Adipose tissue (tissue), 3 donors: Measurements from ENCODE around the gene KRTAP2-3. TPM values are rescaled to one million over a fixed set of nuclear protein-coding genes. Genes with fewer than 3 reads are reported as not detected.
"Not testable (repeated sequence)": the region's sequence is repeated elsewhere in the genome, so short reads cannot be mapped to it uniquely, and the experiment has no call there.

Experiments used
- H3K27ac ChIP-seq: one replicate; pipeline ENCODE4 v1.5.1; 2013; ENCODE audit warnings: low read depth, low read length
- WGBS, 3 donors: extraction: QIAGEN DNeasy Blood & Tissue Kit; methylation state at CpG; one replicate each; pipeline ENCODE4 v1.1.7; 2013; 5-methylcytosine and 5-hydroxymethylcytosine counted together
- polyA plus RNA-seq, 3 donors: library from polyadenylated mRNA; stranded (reverse); fragments of 200-250 nt; gene quantifications; one replicate each; pipeline ENCODE4 v1.2.3, GENCODE V29; 2013
- donor health status: healthy with polysubstance abuse.
- donor health status: Bipolar disorder and iron deficiency.
- donor health status: healthy.

KRTAP2-3 gene
- not detected for polyA plus RNA-seq

- no peak within 1 kb of the TSS for H3K27ac ChIP-seq
- WGBS, 3 donors: 54 to 72% (median 63%) methylated on average over 6 of the region's 6 CpGs
Measured at GRCh38 chr17:41060052-41060604, at the start of gene KRTAP2-3. TSS of gene KRTAP2-3 (minus strand) at chr17:41060114. CDS start at chr17:41060050, 64 bp downstream.

- 0 to 50% (median 28%) methylated on average over 1 of the region's 1 CpG for WGBS, 3 donors
- H3K27ac ChIP-seq: not testable (repeated sequence)
Measured at GRCh38 chr17:41108728-41109386, 48.9 kb upstream of the KRTAP2-3 start.

- 52 to 73% (median 70%) methylated on average over 1 of the region's 1 CpG for WGBS, 3 donors
Measured at GRCh38 chr17:41107941-41108450, 48.1 kb upstream of the KRTAP2-3 start.

GRCh38 chr17:41105347-41105746, 45.4 kb upstream of the KRTAP2-3 start, which contains the start of gene KRTAP4-9:
TSS of gene KRTAP4-9 (plus strand) at chr17:41105389. CDS start at chr17:41105389, 0 bp downstream.
- 62 to 86% (median 72%) methylated on average over 7 to 10 of the region's 10 CpGs for WGBS, 3 donors
- not testable (repeated sequence) for H3K27ac ChIP-seq

More at GRCh38 chr17:41107941-41108450, 48.1 kb upstream of the KRTAP2-3 start:
- H3K27ac ChIP-seq: no peak overlapping the region

GRCh38 chr17:41104386-41105038, 44.6 kb upstream of the KRTAP2-3 start:
- 55 to 76% (median 58%) methylated on average over 2 of the region's 2 CpGs for WGBS, 3 donors
- H3K27ac ChIP-seq: not testable (repeated sequence)

- 85 to 95% (median 87%) methylated on average over 1 of the region's 1 CpG for WGBS, 3 donors
- no peak overlapping the region for H3K27ac ChIP-seq
Measured at GRCh38 chr17:41103896-41104295, 44.0 kb upstream of the KRTAP2-3 start.

GRCh38 chr17:41101586-41102259, 41.8 kb upstream of the KRTAP2-3 start, which contains the start of gene KRTAP4-16:
TSS of gene KRTAP4-16 (minus strand) at chr17:41102209. CDS start at chr17:41102209, 0 bp downstream.
- no peak within 1 kb of the TSS for H3K27ac ChIP-seq
- WGBS, 3 donors: 52 to 64% (median 53%) methylated on average over 8 to 10 of the region's 10 CpGs

GRCh38 chr17:41099682-41100480, 40.0 kb upstream of the KRTAP2-3 start:
- H3K27ac ChIP-seq: not testable (repeated sequence)
- 30 to 53% (median 31%) methylated on average over 7 of the region's 7 CpGs for WGBS, 3 donors

- WGBS, 3 donors: 80 to 85% (median 82%) methylated on average over 6 of the region's 6 CpGs
Measured at GRCh38 chr17:41098481-41098880, 38.6 kb upstream of the KRTAP2-3 start.

GRCh38 chr17:41098042-41098441, 38.1 kb upstream of the KRTAP2-3 start, which contains the start of gene KRTAP4-8:
TSS of gene KRTAP4-8 (minus strand) at chr17:41098142. CDS start at chr17:41098084, 58 bp downstream.
- H3K27ac ChIP-seq: no peak within 1 kb of the TSS
- WGBS, 3 donors: 32 to 68% (median 68%) methylated on average over 4 of the region's 4 CpGs

More at GRCh38 chr17:41098481-41098880, 38.6 kb upstream of the KRTAP2-3 start:
- no peak overlapping the region for H3K27ac ChIP-seq

GRCh38 chr17:41096055-41096454, 36.1 kb upstream of the KRTAP2-3 start:
- no peak overlapping the region for H3K27ac ChIP-seq
- WGBS, 3 donors: 82 to 85% (median 82%) methylated on average over 7 of the region's 7 CpGs

- H3K27ac ChIP-seq: not testable (repeated sequence)
- WGBS, 3 donors: 53 to 67% (median 54%) methylated on average over 4 of the region's 4 CpGs
Measured at GRCh38 chr17:41088760-41089352, 28.9 kb upstream of the KRTAP2-3 start.

- 71 to 87% (median 84%) methylated on average over 9 to 14 of the region's 14 CpGs for WGBS, 3 donors
Measured at GRCh38 chr17:41084100-41084856, 24.4 kb upstream of the KRTAP2-3 start, which contains the start of gene KRTAP4-7. TSS of gene KRTAP4-7 (plus strand) at chr17:41084150. CDS start at chr17:41084207, 57 bp downstream.

GRCh38 chr17:41083427-41083826, 23.5 kb upstream of the KRTAP2-3 start:
- WGBS, 3 donors: 62 to 80% (median 78%) methylated on average over 2 of the region's 2 CpGs
- not testable (repeated sequence) for H3K27ac ChIP-seq

More at GRCh38 chr17:41084100-41084856, 24.4 kb upstream of the KRTAP2-3 start, which contains the start of gene KRTAP4-7:
- not testable (repeated sequence) for H3K27ac ChIP-seq

GRCh38 chr17:41082626-41083025, 22.7 kb upstream of the KRTAP2-3 start:
- H3K27ac ChIP-seq: no peak overlapping the region
- 44 to 62% (median 50%) methylated on average over 4 of the region's 4 CpGs for WGBS, 3 donors

GRCh38 chr17:41076788-41077187, 16.9 kb upstream of the KRTAP2-3 start:
- H3K27ac ChIP-seq: no peak overlapping the region
